ENCODE data around the gene MID1. TPM values are rescaled to one million over a fixed set of nuclear protein-coding genes. Genes with fewer than 3 reads are reported as not detected.

MID1 gene
- total RNA-seq, 2 experiments from 2014 or later: 0.19 TPM; not detected in 1

GRCh38 chrX:10600479-10600878, 19.9 kb downstream of the MID1 start:
- H3K27ac ChIP-seq (ENCODE audit: low read depth in 1 of 2, low read length in 2 of 2): no peak overlapping the region
- ATAC-seq (ENCODE audit: poor library complexity): no peak
- no peak for DNase-seq
- TF ChIP-seq, protein P1, sequence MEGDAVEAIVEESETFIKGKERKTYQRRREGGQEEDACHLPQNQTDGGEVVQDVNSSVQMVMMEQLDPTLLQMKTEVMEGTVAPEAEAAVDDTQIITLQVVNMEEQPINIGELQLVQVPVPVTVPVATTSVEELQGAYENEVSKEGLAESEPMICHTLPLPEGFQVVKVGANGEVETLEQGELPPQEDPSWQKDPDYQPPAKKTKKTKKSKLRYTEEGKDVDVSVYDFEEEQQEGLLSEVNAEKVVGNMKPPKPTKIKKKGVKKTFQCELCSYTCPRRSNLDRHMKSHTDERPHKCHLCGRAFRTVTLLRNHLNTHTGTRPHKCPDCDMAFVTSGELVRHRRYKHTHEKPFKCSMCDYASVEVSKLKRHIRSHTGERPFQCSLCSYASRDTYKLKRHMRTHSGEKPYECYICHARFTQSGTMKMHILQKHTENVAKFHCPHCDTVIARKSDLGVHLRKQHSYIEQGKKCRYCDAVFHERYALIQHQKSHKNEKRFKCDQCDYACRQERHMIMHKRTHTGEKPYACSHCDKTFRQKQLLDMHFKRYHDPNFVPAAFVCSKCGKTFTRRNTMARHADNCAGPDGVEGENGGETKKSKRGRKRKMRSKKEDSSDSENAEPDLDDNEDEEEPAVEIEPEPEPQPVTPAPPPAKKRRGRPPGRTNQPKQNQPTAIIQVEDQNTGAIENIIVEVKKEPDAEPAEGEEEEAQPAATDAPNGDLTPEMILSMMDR (IDR thresholded peaks at IDR 0.05): no peak
- no peaks in the 10 kb centered on the region for H3K9me3 Mint-ChIP-seq
- CTCF ChIA-PET: no interaction called here
- no peaks in the 10 kb centered on the region for H3K36me3 ChIP-seq (ENCODE audit: insufficient read depth, low read length)
- no peak overlapping the region for H3K27ac Mint-ChIP-seq
- no peaks in the 10 kb centered on the region for H3K9me3 ChIP-seq (ENCODE audit: control insufficient read depth in 1 of 2, insufficient read depth in 1 of 2, low read length in 2 of 2)
- no peaks in the 10 kb centered on the region for H3K36me3 Mint-ChIP-seq (ENCODE audit: low read depth)
- H3K4me3 Mint-ChIP-seq: no peak overlapping the region
- no peaks in the 10 kb centered on the region for H3K27me3 Mint-ChIP-seq
- intact Hi-C loops (cut with DNase I, micrococcal nuclease): no loop called here
- no peak overlapping the region for H3K4me3 ChIP-seq (ENCODE audit: low read length)
- no peaks in the 10 kb centered on the region for H3K4me1 Mint-ChIP-seq (ENCODE audit: low read depth)
- no peaks in the 10 kb centered on the region for H3K27me3 ChIP-seq (ENCODE audit: control insufficient read depth in 1 of 2, insufficient read depth in 2 of 2, low read length in 2 of 2)
- POLR2A ChIA-PET: no interaction called here
- no peaks in the 10 kb centered on the region for H3K4me1 ChIP-seq (ENCODE audit: insufficient read depth, low read length)

DNA sequence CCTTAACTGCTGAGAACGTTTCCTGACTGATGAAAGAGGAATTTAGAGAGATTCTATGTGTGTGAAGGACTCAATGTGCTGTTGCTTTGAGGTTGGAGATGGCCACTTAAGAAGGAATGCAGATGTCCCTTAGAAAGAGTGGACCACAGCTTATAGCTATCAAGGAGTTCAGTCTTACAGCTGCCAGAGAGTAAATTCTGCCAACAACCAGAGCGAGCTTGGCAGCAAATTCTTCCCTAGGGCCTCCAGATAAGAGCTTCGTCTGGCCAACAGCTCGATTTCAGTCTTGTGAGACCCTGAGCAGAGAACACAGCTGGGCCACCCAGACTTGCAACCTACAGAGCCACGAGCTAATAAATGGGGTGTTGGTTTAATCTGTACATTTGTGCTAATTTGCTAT, 21.8 kb downstream of the MID1 start:
- intact Hi-C loops (cut with DNase I, micrococcal nuclease): no loop called here
- no peaks in the 10 kb centered on the region for H3K9me3 Mint-ChIP-seq
- DNase-seq: no peak
- no peaks in the 10 kb centered on the region for H3K4me1 Mint-ChIP-seq (ENCODE audit: low read depth)
- TF ChIP-seq, protein P1 (IDR thresholded peaks at IDR 0.05): no peak
- Histone ChIP-seq H3K4me1 (ENCODE audit: insufficient read depth, low read length) (no peaks in the 10 kb centered on the region), H3K27ac (ENCODE audit: low read depth in 1 of 2, low read length in 2 of 2) (no peak overlapping the region), H3K36me3 (ENCODE audit: insufficient read depth, low read length) (no peaks in the 10 kb centered on the region), H3K9me3 (ENCODE audit: control insufficient read depth in 1 of 2, insufficient read depth in 1 of 2, low read length in 2 of 2) (no peaks in the 10 kb centered on the region), H3K27me3 (ENCODE audit: control insufficient read depth in 1 of 2, insufficient read depth in 2 of 2, low read length in 2 of 2) (no peaks in the 10 kb centered on the region), H3K4me3 (ENCODE audit: low read length) (no peak overlapping the region)
- ChIA-PET CTCF (no interaction called here), POLR2A (no interaction called here)
- no peak overlapping the region for H3K27ac Mint-ChIP-seq
- H3K4me3 Mint-ChIP-seq: no peak overlapping the region
- no peaks in the 10 kb centered on the region for H3K27me3 Mint-ChIP-seq
- ATAC-seq (ENCODE audit: poor library complexity): no peak
- no peaks in the 10 kb centered on the region for H3K36me3 Mint-ChIP-seq (ENCODE audit: low read depth)

GRCh38 chrX:10597871-10598270, 22.5 kb downstream of the MID1 start:
- no peak for ATAC-seq (ENCODE audit: poor library complexity)
- Histone ChIP-seq H3K27me3 (ENCODE audit: control insufficient read depth in 1 of 2, insufficient read depth in 2 of 2, low read length in 2 of 2) (no peaks in the 10 kb centered on the region), H3K9me3 (ENCODE audit: control insufficient read depth in 1 of 2, insufficient read depth in 1 of 2, low read length in 2 of 2) (no peaks in the 10 kb centered on the region), H3K4me3 (ENCODE audit: low read length) (no peak overlapping the region), H3K36me3 (ENCODE audit: insufficient read depth, low read length) (no peaks in the 10 kb centered on the region), H3K27ac (ENCODE audit: low read depth in 1 of 2, low read length in 2 of 2) (no peak overlapping the region), H3K4me1 (ENCODE audit: insufficient read depth, low read length) (no peaks in the 10 kb centered on the region)
- Mint-ChIP-seq H3K27me3 (no peaks in the 10 kb centered on the region), H3K4me1 (ENCODE audit: low read depth) (no peaks in the 10 kb centered on the region), H3K36me3 (ENCODE audit: low read depth) (no peaks in the 10 kb centered on the region), H3K4me3 (no peak overlapping the region), H3K9me3 (no peaks in the 10 kb centered on the region), H3K27ac (no peak overlapping the region)
- ChIA-PET POLR2A (no interaction called here), CTCF (no interaction called here)
- TF ChIP-seq, protein P1 (IDR thresholded peaks at IDR 0.05): no peak
- peak in 1 of 14 experiments; percentile 2 for DNase-seq
- intact Hi-C loops (cut with DNase I, micrococcal nuclease): no loop called here

Data from CD4-positive, alpha-beta T cell (primary cell).